K562 (cell line): ENCODE data around the gene ETV3. TPM values are rescaled to one million over a fixed set of nuclear protein-coding genes. Genes with fewer than 3 reads are reported as not detected.

Source experiments
- ATAC-seq: fragments of 200-7000 bp; cut with Tn5 transposase; 3 replicates; pipeline ENCODE4 v1.9.1; 2020; ENCODE audit warnings: moderate library complexity
- BruUV-seq: library from RNA; stranded (reverse); fragments of 400-500 nt; replicated peaks from 2 replicates; lab custom pipeline; 2021; lab: Mats Ljungman, UMichigan
- CTCF ChIA-PET: fragments of 300-600 bp; formaldehyde crosslinking; extraction: SDS; loops from one replicate; lab custom pipeline; 2021; ENCODE audit warnings: low intra/inter-chr PET ratio; lab: Yijun Ruan, JAX
- POLR2A ChIA-PET: fragments of 300-600, 350-650 bp; sonication (Branson Sonifier 250); formaldehyde crosslinking; extraction: SDS; loops from one replicate; lab custom pipeline; 2021; ENCODE audit warnings: antibody characterized with exemption, inconsistent platforms; lab: Yijun Ruan, JAX
- DNase-seq, 4 experiments: peaks; one replicate each; pipeline versions ENCODE4 v3.0.0 to v3.0.0-alpha.2; 2011 to 2018; ENCODE audit warnings: low spot score in 3 of 4, mixed read lengths in 3 of 4; ENCODE audit errors: extremely low read depth in 1 of 4
- FAIRE-seq: peaks from 2 replicates; lab custom pipeline; 2011; peaks lifted over from hg19 to GRCh38; lab: Jason Lieb, UNC
- H2AFZ ChIP-seq: 2 replicates; pipeline ENCODE4 v1.6.0; 2011; ENCODE audit warnings: low read depth, low read length, control low read depth, inconsistent platforms
- H3K27ac ChIP-seq: fragments of 200-600 bp; 3 replicates; pipeline ENCODE4 v1.8.0; 2011; ENCODE audit warnings: low read depth, mild to moderate bottlenecking, control low read depth, inconsistent platforms, low read length, moderate library complexity, mixed read lengths; ENCODE audit errors: extremely low read depth
- H3K27me3 ChIP-seq, 2 experiments: fragments of 300-600 bp in 1 of 2; 2 replicates in 1 of 2; 3 replicates in 1 of 2; pipeline versions ENCODE4 v1.6.0 to v1.8.0; 2011; ENCODE audit warnings: inconsistent platforms in 2 of 2, low read length in 2 of 2, mild to moderate bottlenecking in 1 of 2, mixed read lengths in 1 of 2, moderate library complexity in 1 of 2; ENCODE audit not compliant: control insufficient read depth in 2 of 2, insufficient read depth in 2 of 2
- H3K36me3 ChIP-seq: fragments of 300-600 bp; 3 replicates; pipeline ENCODE4 v1.8.0; 2011; ENCODE audit warnings: mild to moderate bottlenecking, low read length, inconsistent platforms; ENCODE audit not compliant: control insufficient read depth, insufficient read depth
- H3K4me1 ChIP-seq, 2 experiments: fragments of 200-600 bp in 1 of 2; replicated peaks in 1 of 2; 2 replicates in 1 of 2; 3 replicates in 1 of 2; pipeline versions ENCODE4 v1.5.1 to v1.8.0; 2011; ENCODE audit warnings: inconsistent platforms in 2 of 2, low read length in 2 of 2, mild to moderate bottlenecking in 1 of 2, mixed read lengths in 1 of 2, moderate library complexity in 1 of 2; ENCODE audit not compliant: control insufficient read depth in 2 of 2, insufficient read depth in 2 of 2
- H3K4me2 ChIP-seq: 2 replicates; pipeline ENCODE4 v1.6.1; 2011; ENCODE audit warnings: low read length, control low read depth, inconsistent platforms, mixed read lengths; ENCODE audit not compliant: insufficient read depth
- H3K4me3 ChIP-seq: fragments of 200-600 bp; sonication (generic), shearing (Covaris generic); 2 replicates; pipeline ENCODE4 v1.5.1; 2016; ENCODE audit warnings: control low read depth, inconsistent platforms
- H3K79me2 ChIP-seq: fragments of 200-600 bp; 3 replicates; pipeline ENCODE4 v1.8.0; 2011; ENCODE audit warnings: low read length, inconsistent platforms; ENCODE audit not compliant: control insufficient read depth, insufficient read depth
- H3K9ac ChIP-seq, 2 experiments: 2 replicates each; pipeline versions ENCODE4 v1.6.0 to v1.6.1; 2011; ENCODE audit warnings: low read depth in 2 of 2, low read length in 2 of 2, control low read depth in 1 of 2, inconsistent platforms in 1 of 2, mild to moderate bottlenecking in 1 of 2, mixed read lengths in 1 of 2; ENCODE audit not compliant: insufficient read depth in 1 of 2
- H3K9me1 ChIP-seq: one replicate; pipeline ENCODE4 v1.6.0; 2011; ENCODE audit warnings: inconsistent platforms, mild to moderate bottlenecking, low read length, moderate library complexity; ENCODE audit not compliant: control insufficient read depth, insufficient read depth
- H3K9me3 ChIP-seq: replicated peaks from 2 replicates; pipeline ENCODE4 v1.5.1; 2011; ENCODE audit warnings: low read depth, low read length, inconsistent platforms; ENCODE audit not compliant: control insufficient read depth, insufficient read depth
- H4K20me1 ChIP-seq: replicated peaks from 2 replicates; pipeline ENCODE4 v1.6.1; 2011; ENCODE audit warnings: low read length, inconsistent platforms, mixed read lengths; ENCODE audit not compliant: control insufficient read depth, insufficient read depth
- BRF1 ChIP-seq: IDR thresholded peaks from 3 replicates; pipeline ENCODE4 v1.6.1; 2011; ENCODE audit warnings: borderline replicate concordance, mild to moderate bottlenecking; ENCODE audit not compliant: insufficient read length; ENCODE audit errors: extremely low read depth
- CREB1 ChIP-seq, 2 experiments: sonication (generic) in 1 of 2; formaldehyde crosslinking in 1 of 2; IDR thresholded peaks; 2 replicates each; pipeline versions ENCODE4 v1.6.1 to v1.8.0; 2012 to 2022; ENCODE audit warnings: inconsistent platforms in 1 of 2, mild to moderate bottlenecking in 1 of 2, missing genetic modification reagents in 1 of 2, moderate library complexity in 1 of 2
- PYGO2 ChIP-seq: fragments of 450-650 bp; IDR thresholded peaks from 2 replicates; pipeline ENCODE4 v1.6.1; 2016; ENCODE audit warnings: mild to moderate bottlenecking, missing genetic modification characterization, moderate library complexity, missing compliant biosample characterization
- TFE3 ChIP-seq: fragments of 450-650 bp; formaldehyde crosslinking; IDR thresholded peaks from 2 replicates; pipeline ENCODE4 v1.4.0; 2020; ENCODE audit warnings: mild to moderate bottlenecking, mixed read lengths
- USF2 ChIP-seq: sonication (generic); formaldehyde crosslinking; IDR thresholded peaks from 2 replicates; pipeline ENCODE4 v1.5.0; 2020; ENCODE audit warnings: missing genetic modification reagents
- WGBS: fragments of 100-300 bp; shearing (Covaris generic); methylation state at CpG from one replicate; pipeline ENCODE4 v1.1.6; 2016; ENCODE audit warnings: low coverage, mixed read lengths; ENCODE audit not compliant: insufficient coverage; ENCODE audit errors: missing lambda C conversion rate; 5-methylcytosine and 5-hydroxymethylcytosine counted together
- in situ Hi-C: fragments of 300-500 bp; cut with MboI; formaldehyde crosslinking; loops from 4 replicates; pipeline ENCODE4 v1.15.0; 2018; ENCODE audit warnings: inconsistent platforms, mixed read lengths
- intact Hi-C: fragments of 100-400 bp; cut with micrococcal nuclease; formaldehyde crosslinking; loops from 2 replicates; pipeline ENCODE4 v1.14.2; 2022
- polyA plus RNA-seq, 8 experiments: library from polyadenylated mRNA; depleted of rRNA in 4 of 8; stranded (reverse) in 5 of 8; unstranded in 3 of 8; fragments of >200 nt; fragmentation: Nextera tagmentation in 2 of 8; fragmentation: Illumina TruSeq in 1 of 8; extraction: Ambion mirVana in 2 of 8; extraction: Trizol in 1 of 8; gene quantifications; 2 replicates each; pipeline versions ENCODE4 v1.2.1 to v1.2.3, GENCODE V29; 2011 to 2014; ENCODE audit warnings: inconsistent platforms in 1 of 8, missing spikeins in 1 of 8
- total RNA-seq, 7 experiments: library from RNA; depleted of rRNA in 6 of 7; stranded (reverse); fragments of >200 nt in 6 of 7; fragmentation: Illumina TruSeq in 2 of 7; extraction: Trizol in 2 of 7; gene quantifications; 2 replicates each; pipeline versions ENCODE4 v1.2.1 to v1.2.3, GENCODE V29; 2011 to 2021; ENCODE audit warnings: low replicate concordance in 1 of 7

Gene ETV3
- total and polyA plus RNA-seq, 9 of the 15 experiments (the other 6 are each of a cell fraction or from before 2014, with no cell fraction given), result 3.1 to 16.0 (median 9.0) TPM

- Histone ChIP-seq H3K9me1 (no peaks in the 10 kb centered on the region), H3K4me1 (peaks cover 0 to 10% of the 10 kb centered on the region in 2 experiments; a peak in 1 of 5 replicates), H3K36me3 (no peaks in the 10 kb centered on the region), H2AFZ (no peak overlapping the region), H3K27me3 (peaks cover 51 to 88% of the 10 kb centered on the region in 2 experiments), H3K27ac (no peak overlapping the region), H3K4me3 (no peak overlapping the region), H3K9ac (no peak overlapping the region), H4K20me1 (0 out of 2 replicates have a peak, but pooled peaks cover 9% of the 10 kb centered on the region), H3K9me3 (no peaks in the 10 kb centered on the region), H3K4me2 (no peak overlapping the region), H3K79me2 (no peaks in the 10 kb centered on the region)
- 0% methylated on average over 5 of the region's 5 CpGs for WGBS
- no TSS peak for BruUV-seq
- TF ChIP-seq USF2, result no peak
- TF ChIP-seq PYGO2, result no peak
- CTCF ChIA-PET, result no interaction called here
- DNase-seq (no peak), FAIRE-seq (no peak), ATAC-seq (no peak)
- intact Hi-C loops, result no loop called here
- POLR2A ChIA-PET, result interaction anchor here (0.7 to 1.7 kb wide), 6 partner anchors 13 to 900 kb away, joined by 3 to 6 read pairs (median 3); no protein-coding TSS in a partner anchor
- in situ Hi-C loops, result no loop called here
Observed at GRCh38 chr1:157103268-157103667, 34.9 kb downstream of the ETV3 start.

GRCh38 chr1:157101149-157101548, 37.0 kb downstream of the ETV3 start:
- in situ Hi-C loops (no loop called here), intact Hi-C loops (no loop called here)
- Histone ChIP-seq H3K9ac (no peak overlapping the region), H3K4me1 (peaks cover 0 to 4% of the 10 kb centered on the region in 2 experiments; a peak in 1 of 5 replicates), H4K20me1 (no peaks in the 10 kb centered on the region), H3K27ac (no peak overlapping the region), H3K9me1 (no peaks in the 10 kb centered on the region), H3K36me3 (no peaks in the 10 kb centered on the region), H2AFZ (no peak overlapping the region), H3K79me2 (no peaks in the 10 kb centered on the region), H3K27me3 (peaks cover 34 to 74% of the 10 kb centered on the region in 2 experiments), H3K4me3 (no peak overlapping the region), H3K4me2 (no peak overlapping the region), H3K9me3 (no peaks in the 10 kb centered on the region)
- no TSS peak for BruUV-seq
- no peak for TF ChIP-seq CREB1 (IDR thresholded peaks at IDR 0.05)
- TF ChIP-seq CREB1 (CRISPR knock-in tag; IDR thresholded peaks at IDR 0.05), result no peak
- TF ChIP-seq TFE3 (CRISPR knock-in tag), result no peak
- no peak for TF ChIP-seq BRF1
- no peak for ATAC-seq
- ChIA-PET CTCF (no interaction called here), POLR2A (no interaction called here)
- FAIRE-seq, result no peak
- DNase-seq, result no peak
- 7% methylated on average over 4 of the region's 4 CpGs for WGBS
